GM12872 (cell line): ENCODE data around the gene PTGES2.

Source experiments
- TF ChIP-seq, protein P1 (sequence below): IDR thresholded peaks from 3 replicates; pipeline ENCODE4 v1.5.1; 2011; ENCODE audit warnings: low read depth, mild to moderate bottlenecking, low read length, moderate library complexity; ENCODE audit not compliant: insufficient read depth

The PTGES2 gene

DNA sequence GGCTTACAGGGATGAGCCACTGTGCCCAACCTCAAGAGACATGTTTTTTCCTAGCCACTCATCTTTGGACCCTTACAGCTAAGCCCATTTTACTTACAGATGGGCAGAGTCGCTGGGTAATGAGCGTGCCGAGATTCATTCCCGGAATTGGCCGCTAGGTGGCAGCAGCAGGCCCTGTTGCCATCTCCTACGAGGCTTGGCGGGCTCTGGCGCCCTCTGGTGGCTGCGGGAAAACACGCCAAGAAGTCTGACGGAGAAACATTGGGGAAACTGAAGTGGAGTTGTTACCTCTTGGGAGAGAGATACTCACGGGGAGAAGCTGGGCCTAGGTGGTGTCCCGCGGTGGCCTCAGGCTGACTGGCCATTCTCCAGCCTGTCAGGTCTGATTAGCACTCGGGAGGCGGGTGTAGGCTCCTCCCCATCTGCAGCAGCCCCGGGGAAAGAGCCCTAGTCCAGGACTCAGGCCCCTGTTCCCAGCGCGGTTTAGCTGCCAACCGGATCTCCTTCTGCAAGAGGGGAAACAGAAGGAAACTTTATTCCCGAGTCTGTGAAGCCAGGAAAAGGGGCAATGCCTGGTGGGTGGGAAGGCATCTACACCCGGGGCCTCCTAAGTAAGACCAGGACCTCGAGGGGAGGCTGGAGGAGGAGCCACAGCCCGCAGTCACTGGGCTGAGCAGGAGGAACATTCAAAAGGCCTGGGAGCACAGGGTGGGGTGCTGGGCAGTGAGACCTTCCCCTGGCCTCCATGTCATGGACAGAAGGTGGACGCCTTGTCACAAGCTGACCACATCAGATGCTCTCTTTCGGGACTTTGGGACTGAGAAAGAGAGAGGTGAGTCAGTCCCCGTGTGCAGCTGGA, 9.7 kb downstream of the PTGES2 start:
- TF ChIP-seq, protein P1, sequence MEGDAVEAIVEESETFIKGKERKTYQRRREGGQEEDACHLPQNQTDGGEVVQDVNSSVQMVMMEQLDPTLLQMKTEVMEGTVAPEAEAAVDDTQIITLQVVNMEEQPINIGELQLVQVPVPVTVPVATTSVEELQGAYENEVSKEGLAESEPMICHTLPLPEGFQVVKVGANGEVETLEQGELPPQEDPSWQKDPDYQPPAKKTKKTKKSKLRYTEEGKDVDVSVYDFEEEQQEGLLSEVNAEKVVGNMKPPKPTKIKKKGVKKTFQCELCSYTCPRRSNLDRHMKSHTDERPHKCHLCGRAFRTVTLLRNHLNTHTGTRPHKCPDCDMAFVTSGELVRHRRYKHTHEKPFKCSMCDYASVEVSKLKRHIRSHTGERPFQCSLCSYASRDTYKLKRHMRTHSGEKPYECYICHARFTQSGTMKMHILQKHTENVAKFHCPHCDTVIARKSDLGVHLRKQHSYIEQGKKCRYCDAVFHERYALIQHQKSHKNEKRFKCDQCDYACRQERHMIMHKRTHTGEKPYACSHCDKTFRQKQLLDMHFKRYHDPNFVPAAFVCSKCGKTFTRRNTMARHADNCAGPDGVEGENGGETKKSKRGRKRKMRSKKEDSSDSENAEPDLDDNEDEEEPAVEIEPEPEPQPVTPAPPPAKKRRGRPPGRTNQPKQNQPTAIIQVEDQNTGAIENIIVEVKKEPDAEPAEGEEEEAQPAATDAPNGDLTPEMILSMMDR: peak; percentile 100

DNA sequence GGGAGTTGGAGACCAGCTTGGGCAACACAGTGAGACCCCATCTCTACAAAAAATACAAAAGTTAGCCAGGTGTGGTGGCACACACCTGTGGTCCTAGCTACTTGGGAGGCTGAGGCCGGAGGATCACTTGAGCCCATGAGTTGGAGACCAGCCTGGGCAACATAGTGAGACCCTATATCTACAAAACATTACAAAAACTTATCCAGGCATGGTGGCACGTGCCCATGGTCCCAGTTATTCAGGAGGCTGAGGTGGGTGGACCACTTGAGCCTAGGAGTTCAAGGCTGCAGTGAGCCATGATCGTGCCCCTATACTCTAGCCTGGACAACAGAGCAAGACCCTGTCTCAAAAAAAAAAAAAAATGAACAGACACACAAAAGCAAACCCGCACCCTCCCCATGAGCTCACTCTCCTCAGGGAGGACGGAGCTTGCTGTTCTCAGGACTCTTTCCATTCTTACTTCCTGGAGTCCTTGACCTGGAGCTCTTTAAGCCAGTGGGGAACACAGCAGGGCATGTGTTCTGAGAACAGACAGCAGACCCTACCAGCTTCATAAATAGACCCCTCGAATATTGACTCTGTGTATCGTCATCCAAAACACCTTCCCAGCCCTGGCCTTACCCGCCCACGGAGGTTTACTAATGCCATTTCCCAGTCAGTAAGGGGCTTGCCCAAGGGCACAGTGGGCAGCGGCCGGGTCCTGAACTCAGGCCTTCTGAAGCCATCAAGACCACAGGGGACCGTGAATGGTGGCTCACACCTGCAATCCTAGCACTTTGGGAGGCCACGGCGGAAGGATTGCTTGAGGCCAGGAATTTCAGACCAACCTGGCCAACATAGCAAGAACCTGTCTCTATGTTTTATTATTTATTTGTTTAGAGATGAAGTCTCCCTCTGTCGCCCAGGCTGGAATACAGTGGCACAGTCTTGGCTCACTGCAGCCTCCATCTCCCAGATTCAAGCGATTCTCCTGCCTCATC, 11.1 kb downstream of the PTGES2 start:
- TF ChIP-seq, protein P1: no peak

- TF ChIP-seq, protein P1: no peak
These were observed 12.1 kb downstream of the PTGES2 start for GRCh38 chr9:128115187-128116103.

DNA sequence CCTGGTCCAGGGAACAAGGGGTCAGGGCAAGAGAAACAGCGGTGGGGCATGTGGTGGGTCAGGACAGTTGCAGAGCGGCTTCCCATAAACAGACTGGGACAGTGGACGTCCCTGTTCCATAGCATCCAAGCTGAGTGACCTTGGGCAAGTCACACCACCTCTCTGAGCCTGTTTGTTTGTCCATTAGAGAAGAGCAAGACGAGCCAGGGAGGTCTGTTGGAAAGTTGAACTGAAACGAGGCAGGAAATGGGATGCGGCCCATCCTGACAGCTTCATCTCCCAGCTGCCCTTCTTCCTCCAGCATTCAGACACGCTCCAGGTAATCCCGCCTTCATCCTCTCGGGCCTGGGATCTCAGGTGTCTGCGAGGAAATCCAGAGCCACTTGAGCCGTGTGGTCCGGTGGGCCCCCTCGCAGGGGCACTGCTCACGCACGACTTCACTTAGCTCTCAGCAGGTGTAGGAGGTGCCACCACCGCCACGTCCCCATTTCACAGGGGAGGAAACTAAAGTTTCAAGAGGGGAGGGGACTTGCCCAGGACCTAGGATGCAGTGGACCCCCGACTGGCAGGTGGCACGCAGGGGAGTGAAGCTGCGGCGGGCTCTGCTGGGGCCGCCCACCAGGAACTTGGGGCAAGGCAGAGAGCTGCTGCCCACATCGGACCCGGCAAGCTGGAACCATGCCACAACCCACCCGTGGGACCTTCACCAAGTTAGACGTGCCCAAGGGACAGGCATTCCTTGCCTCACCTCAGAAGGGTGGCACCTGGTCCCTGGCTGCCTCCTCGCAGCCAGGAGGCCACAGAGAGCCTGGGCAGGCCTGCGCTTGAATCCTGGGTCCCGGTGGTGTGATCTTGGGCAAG, 13.0 kb downstream of the PTGES2 start:
- TF ChIP-seq, protein P1: no peak

GRCh38 chr9:128113526-128114325, 13.8 kb downstream of the PTGES2 start:
- TF ChIP-seq, protein P1: no peak
